ENCODE data around the gene CCDC136. TPM values are rescaled to one million over a fixed set of nuclear protein-coding genes. Genes with fewer than 3 reads are reported as not detected.

The CCDC136 gene
- total RNA-seq, 1 donor from 2014 or later = 3.0 TPM

DNA sequence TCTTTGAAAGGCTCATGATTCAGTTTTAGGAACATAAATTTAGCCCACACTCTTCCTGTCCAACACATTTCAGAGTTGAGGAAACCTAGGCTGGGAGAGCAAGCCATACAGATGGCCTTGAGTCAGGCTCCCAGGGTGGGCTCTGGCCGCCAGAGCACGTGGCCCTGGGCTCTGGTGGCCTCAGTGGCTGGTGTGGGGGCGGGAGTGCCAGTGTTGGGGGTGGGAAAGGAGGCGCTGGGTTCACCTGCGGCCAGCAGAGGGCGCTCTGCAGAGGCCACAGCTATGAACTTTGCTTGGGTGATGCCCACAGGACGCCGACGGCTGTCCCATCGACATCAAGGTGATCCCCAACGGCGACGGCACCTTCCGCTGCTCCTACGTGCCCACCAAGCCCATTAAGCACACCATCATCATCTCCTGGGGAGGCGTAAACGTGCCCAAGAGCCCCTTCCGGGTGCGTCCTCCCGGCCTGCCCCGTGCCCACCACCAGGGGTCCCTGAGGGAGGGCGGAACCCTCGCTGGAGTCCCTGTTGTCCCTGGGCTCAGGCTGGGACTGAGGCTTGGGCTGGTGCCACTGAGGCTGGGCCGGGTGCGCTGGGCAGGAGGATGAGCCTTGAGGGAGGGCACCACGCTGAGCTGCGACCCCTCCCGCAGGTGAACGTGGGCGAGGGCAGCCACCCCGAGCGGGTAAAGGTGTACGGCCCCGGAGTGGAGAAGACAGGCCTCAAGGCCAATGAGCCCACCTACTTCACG, 50.3 kb downstream of the CCDC136 start:
- TF ChIP-seq, protein P1, sequence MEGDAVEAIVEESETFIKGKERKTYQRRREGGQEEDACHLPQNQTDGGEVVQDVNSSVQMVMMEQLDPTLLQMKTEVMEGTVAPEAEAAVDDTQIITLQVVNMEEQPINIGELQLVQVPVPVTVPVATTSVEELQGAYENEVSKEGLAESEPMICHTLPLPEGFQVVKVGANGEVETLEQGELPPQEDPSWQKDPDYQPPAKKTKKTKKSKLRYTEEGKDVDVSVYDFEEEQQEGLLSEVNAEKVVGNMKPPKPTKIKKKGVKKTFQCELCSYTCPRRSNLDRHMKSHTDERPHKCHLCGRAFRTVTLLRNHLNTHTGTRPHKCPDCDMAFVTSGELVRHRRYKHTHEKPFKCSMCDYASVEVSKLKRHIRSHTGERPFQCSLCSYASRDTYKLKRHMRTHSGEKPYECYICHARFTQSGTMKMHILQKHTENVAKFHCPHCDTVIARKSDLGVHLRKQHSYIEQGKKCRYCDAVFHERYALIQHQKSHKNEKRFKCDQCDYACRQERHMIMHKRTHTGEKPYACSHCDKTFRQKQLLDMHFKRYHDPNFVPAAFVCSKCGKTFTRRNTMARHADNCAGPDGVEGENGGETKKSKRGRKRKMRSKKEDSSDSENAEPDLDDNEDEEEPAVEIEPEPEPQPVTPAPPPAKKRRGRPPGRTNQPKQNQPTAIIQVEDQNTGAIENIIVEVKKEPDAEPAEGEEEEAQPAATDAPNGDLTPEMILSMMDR (IDR thresholded peaks at IDR 0.05) = peak; percentile 79
- H3K4me1 ChIP-seq = no peaks in the 10 kb centered on the region
- DNase-seq = peak; percentile 63
- H3K27ac ChIP-seq = no peak overlapping the region
- no peaks in the 10 kb centered on the region for H3K27me3 ChIP-seq (ENCODE audit: low read depth)
- no peaks in the 10 kb centered on the region for H3K9me3 ChIP-seq
- H3K4me3 ChIP-seq = no peak overlapping the region
- intact Hi-C loops (cut with DNase I) = no loop called here
- no peaks in the 10 kb centered on the region for H3K36me3 ChIP-seq
- ATAC-seq = peak; percentile 55 to 64

DNA sequence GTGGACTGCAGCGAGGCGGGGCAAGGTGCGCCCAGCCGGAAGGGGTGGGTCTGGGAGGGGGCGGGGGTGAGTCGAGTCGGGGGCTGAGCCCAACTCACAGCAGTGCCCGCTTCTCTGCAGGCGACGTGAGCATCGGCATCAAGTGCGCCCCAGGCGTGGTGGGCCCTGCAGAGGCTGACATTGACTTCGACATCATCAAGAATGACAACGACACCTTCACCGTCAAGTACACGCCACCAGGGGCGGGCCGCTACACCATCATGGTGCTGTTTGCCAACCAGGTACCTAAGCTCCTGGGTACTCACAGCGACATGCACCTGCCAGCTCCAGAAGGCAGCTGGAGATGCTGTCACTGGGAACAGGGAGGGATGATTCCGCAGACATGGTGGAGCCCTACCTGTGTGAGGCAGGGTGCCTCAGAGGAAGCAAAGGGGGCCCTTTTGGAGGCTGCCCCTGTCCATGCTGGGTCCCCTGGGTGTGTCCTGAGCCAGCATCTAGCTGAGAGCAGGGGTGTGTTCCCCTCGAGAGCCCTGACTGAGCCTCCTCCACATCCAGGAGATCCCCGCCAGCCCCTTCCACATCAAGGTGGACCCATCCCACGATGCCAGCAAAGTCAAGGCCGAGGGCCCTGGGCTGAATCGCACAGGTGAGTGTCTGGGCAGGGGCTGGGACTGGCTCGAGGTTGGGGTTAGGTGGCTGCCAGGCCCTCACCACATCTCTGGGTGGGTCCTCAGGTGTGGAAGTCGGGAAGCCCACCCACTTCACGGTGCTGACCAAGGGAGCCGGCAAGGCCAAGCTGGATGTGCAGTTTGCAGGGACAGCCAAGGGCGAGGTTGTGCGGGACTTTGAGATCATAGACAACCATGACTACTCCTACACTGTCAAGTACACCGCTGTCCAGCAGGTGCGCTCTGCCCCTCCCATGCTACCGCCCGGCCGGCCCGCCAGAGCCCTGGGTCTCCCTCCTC, 51.2 kb downstream of the CCDC136 start:
- H3K27ac ChIP-seq = no peak overlapping the region
- peak; percentile 38 for DNase-seq

DNA sequence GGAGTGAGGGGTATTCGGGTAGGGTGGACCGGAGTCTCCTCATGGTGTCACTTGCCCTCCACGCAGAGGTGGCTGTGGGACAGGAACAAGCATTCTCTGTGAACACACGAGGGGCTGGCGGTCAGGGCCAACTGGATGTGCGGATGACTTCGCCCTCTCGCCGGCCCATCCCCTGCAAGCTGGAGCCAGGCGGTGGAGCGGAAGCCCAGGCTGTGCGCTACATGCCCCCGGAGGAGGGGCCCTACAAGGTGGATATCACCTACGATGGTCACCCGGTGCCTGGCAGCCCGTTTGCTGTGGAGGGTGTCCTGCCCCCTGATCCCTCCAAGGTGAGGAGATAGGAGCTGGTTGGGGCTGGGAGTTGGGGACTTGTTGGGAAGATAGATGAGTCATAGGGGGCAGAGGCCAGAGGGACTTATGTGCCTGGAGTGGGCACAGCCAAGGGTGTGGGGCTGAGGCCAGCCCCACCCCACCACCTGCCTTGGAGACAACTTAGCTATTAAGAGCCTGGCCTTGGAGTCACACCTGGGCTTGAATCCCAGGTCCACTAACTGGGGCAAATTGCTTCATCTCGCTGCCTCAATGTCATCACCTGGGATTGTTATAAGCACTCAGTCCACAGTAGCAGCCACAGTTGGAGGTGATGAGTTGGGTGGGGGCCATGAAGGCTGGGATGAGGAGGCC, 52.3 kb downstream of the CCDC136 start:
- no peaks in the 10 kb centered on the region for H3K9me3 ChIP-seq
- no peak for ATAC-seq
- H3K27me3 ChIP-seq (ENCODE audit: low read depth) = no peaks in the 10 kb centered on the region
- no peak overlapping the region for H3K4me3 ChIP-seq
- intact Hi-C loops (cut with DNase I) = no loop called here
- TF ChIP-seq, protein P1 (IDR thresholded peaks at IDR 0.05) = no peak
- no peak for DNase-seq
- no peak overlapping the region for H3K27ac ChIP-seq
- no peaks in the 10 kb centered on the region for H3K36me3 ChIP-seq
- no peaks in the 10 kb centered on the region for H3K4me1 ChIP-seq

More for the DNA sequence above, 51.2 kb downstream of the CCDC136 start:
- no peaks in the 10 kb centered on the region for H3K4me1 ChIP-seq
- ATAC-seq = no peak
- no peaks in the 10 kb centered on the region for H3K27me3 ChIP-seq (ENCODE audit: low read depth)
- no peak overlapping the region for H3K4me3 ChIP-seq
- H3K36me3 ChIP-seq = no peaks in the 10 kb centered on the region
- TF ChIP-seq, protein P1 (IDR thresholded peaks at IDR 0.05) = no peak
- intact Hi-C loops (cut with DNase I) = no loop called here
- H3K9me3 ChIP-seq = no peaks in the 10 kb centered on the region

DNA sequence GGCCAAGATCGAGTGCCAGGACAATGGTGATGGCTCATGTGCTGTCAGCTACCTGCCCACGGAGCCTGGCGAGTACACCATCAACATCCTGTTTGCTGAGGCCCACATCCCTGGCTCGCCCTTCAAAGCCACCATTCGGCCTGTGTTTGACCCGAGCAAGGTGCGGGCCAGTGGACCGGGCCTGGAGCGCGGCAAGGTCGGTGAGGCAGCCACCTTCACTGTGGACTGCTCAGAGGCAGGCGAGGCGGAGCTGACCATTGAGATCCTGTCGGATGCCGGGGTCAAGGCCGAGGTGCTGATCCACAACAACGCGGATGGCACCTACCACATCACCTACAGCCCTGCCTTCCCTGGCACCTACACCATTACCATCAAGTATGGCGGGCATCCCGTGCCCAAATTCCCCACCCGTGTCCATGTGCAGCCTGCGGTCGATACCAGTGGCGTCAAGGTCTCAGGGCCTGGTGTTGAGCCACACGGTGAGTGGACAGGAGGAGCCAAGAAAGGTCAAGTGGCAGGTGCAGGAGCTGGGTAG, 53.1 kb downstream of the CCDC136 start:
- Histone ChIP-seq H3K27ac (no peak overlapping the region), H3K4me1 (no peaks in the 10 kb centered on the region), H3K36me3 (no peaks in the 10 kb centered on the region), H3K4me3 (no peak overlapping the region), H3K27me3 (ENCODE audit: low read depth) (no peaks in the 10 kb centered on the region), H3K9me3 (no peaks in the 10 kb centered on the region)
- intact Hi-C loops (cut with DNase I) = no loop called here
- no peak for DNase-seq
- TF ChIP-seq, protein P1 (IDR thresholded peaks at IDR 0.05) = no peak
- no peak for ATAC-seq

DNA sequence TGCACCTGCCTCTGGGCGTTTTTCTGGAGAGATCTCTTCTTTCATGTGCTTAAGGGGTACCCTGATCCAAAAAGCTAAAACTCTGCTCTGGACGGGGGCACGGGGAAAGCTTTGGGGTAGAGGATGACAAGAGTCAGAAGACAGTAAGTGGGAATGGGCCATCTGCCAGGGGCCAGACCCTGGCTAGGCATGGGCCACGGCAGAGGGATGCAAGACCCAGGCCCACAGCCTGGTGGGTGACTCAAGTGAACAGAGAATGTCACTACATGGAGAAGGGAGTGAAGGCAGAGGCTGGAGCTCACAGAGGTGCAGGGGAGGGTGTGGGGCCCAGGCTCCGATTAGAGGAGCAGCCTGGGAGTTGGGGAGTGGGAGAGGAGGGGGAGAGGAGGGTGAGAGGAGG, 53.7 kb downstream of the CCDC136 start:
- intact Hi-C loops (cut with DNase I) = no loop called here
- DNase-seq = no peak
- no peaks in the 10 kb centered on the region for H3K36me3 ChIP-seq

More for the DNA sequence above, 53.7 kb downstream of the CCDC136 start:
- no peaks in the 10 kb centered on the region for H3K9me3 ChIP-seq
- no peaks in the 10 kb centered on the region for H3K27me3 ChIP-seq (ENCODE audit: low read depth)
- no peak overlapping the region for H3K27ac ChIP-seq
- TF ChIP-seq, protein P1 (IDR thresholded peaks at IDR 0.05) = no peak
- H3K4me3 ChIP-seq = no peak overlapping the region
- ATAC-seq = no peak
- H3K4me1 ChIP-seq = no peaks in the 10 kb centered on the region
